PFSK-1 (cell line): ENCODE results near the gene BCAS4.

ENCODE experiments used
- FOXP2 ChIP-seq: optimal IDR thresholded peaks from 2 replicates; pipeline ENCODE3; 2011; ENCODE audit warnings: borderline replicate concordance, control low read depth, inconsistent platforms; ENCODE audit not compliant: insufficient read depth; ENCODE audit errors: extremely low read length, extremely low read depth
- POLR2AphosphoS5 ChIP-seq: IDR thresholded peaks from 2 replicates; pipeline ENCODE4 v1.6.1; 2012; ENCODE audit warnings: low read depth, mild to moderate bottlenecking, control low read depth, low read length, moderate library complexity
- SIN3A ChIP-seq: IDR thresholded peaks from 2 replicates; pipeline ENCODE4 v1.6.1; 2012; ENCODE audit warnings: mild to moderate bottlenecking, low read length, moderate library complexity, borderline replicate concordance; ENCODE audit not compliant: insufficient read depth
- TAF1 ChIP-seq: IDR thresholded peaks from 2 replicates; pipeline ENCODE4 v1.6.1; 2012; ENCODE audit warnings: low read length, control low read depth, borderline replicate concordance; ENCODE audit not compliant: insufficient read depth
- TF ChIP-seq, protein P1 (sequence below), 2 experiments: IDR thresholded peaks; 2 replicates each; pipeline versions ENCODE4 v1.6.1 to v1.8.0; 2011 to 2012; ENCODE audit warnings: low read depth in 2 of 2, low read length in 2 of 2, control low read depth in 1 of 2, inconsistent platforms in 1 of 2, mild to moderate bottlenecking in 1 of 2, moderate library complexity in 1 of 2; ENCODE audit not compliant: insufficient read depth in 1 of 2

BCAS4 gene

DNA sequence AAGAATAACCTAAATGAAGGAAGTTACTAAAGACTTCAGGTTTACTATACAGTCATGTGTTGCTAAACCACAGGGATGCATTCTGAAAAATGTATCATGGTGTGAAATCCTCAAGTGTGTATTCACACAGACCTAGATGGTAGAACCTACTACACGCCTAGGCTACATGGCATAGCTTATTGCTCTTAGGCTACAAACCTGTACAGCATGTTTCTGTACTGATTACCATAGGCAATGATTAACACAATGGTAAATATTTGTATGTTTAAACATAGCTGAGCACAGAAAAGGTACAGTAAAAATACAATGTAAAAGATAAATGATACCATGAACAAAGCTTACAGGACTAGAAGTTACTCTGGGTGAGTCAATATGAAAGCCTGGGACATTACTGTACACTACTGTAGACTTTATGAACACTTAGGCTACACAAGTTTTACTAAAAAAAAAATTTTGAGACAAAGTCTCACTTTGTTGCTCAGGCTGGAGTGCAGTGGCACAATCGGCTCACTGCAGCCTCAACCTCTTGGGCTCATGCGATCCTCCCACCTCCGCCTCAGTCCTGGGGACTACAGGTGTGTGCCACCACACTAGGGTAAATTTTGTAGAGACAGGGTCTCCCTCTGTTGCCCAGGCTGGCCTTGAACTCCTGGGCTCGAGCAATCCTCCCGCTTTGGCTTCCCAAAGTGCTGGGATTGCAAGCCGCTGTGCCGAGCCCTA is 100.4 kb downstream of the BCAS4 start:
- TF ChIP-seq FOXP2: no peak
- TF ChIP-seq TAF1: no peak
- no peak for TF ChIP-seq POLR2AphosphoS5
- TF ChIP-seq, protein P1, sequence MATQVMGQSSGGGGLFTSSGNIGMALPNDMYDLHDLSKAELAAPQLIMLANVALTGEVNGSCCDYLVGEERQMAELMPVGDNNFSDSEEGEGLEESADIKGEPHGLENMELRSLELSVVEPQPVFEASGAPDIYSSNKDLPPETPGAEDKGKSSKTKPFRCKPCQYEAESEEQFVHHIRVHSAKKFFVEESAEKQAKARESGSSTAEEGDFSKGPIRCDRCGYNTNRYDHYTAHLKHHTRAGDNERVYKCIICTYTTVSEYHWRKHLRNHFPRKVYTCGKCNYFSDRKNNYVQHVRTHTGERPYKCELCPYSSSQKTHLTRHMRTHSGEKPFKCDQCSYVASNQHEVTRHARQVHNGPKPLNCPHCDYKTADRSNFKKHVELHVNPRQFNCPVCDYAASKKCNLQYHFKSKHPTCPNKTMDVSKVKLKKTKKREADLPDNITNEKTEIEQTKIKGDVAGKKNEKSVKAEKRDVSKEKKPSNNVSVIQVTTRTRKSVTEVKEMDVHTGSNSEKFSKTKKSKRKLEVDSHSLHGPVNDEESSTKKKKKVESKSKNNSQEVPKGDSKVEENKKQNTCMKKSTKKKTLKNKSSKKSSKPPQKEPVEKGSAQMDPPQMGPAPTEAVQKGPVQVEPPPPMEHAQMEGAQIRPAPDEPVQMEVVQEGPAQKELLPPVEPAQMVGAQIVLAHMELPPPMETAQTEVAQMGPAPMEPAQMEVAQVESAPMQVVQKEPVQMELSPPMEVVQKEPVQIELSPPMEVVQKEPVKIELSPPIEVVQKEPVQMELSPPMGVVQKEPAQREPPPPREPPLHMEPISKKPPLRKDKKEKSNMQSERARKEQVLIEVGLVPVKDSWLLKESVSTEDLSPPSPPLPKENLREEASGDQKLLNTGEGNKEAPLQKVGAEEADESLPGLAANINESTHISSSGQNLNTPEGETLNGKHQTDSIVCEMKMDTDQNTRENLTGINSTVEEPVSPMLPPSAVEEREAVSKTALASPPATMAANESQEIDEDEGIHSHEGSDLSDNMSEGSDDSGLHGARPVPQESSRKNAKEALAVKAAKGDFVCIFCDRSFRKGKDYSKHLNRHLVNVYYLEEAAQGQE (IDR thresholded peaks at IDR 0.05; ENCODE audit: insufficient read depth in 1 of 2, low read depth in 2 of 2, low read length in 2 of 2): no peak
- no peak for TF ChIP-seq SIN3A

GRCh38 chr20:50898475-50898874 is 103.6 kb downstream of the BCAS4 start:
- TF ChIP-seq FOXP2 (no peak), SIN3A (no peak), POLR2AphosphoS5 (no peak), TAF1 (no peak)
- TF ChIP-seq, protein P1 (IDR thresholded peaks at IDR 0.05; ENCODE audit: insufficient read depth in 1 of 2, low read depth in 2 of 2, low read length in 2 of 2): no peak

- TF ChIP-seq, protein P1 (IDR thresholded peaks at IDR 0.05; ENCODE audit: insufficient read depth in 1 of 2, low read depth in 2 of 2, low read length in 2 of 2): no peak
- no peak for TF ChIP-seq POLR2AphosphoS5
- no peak for TF ChIP-seq FOXP2
- no peak for TF ChIP-seq SIN3A
- no peak for TF ChIP-seq TAF1
Measured at GRCh38 chr20:50900261-50900660, 105.4 kb downstream of the BCAS4 start.

DNA sequence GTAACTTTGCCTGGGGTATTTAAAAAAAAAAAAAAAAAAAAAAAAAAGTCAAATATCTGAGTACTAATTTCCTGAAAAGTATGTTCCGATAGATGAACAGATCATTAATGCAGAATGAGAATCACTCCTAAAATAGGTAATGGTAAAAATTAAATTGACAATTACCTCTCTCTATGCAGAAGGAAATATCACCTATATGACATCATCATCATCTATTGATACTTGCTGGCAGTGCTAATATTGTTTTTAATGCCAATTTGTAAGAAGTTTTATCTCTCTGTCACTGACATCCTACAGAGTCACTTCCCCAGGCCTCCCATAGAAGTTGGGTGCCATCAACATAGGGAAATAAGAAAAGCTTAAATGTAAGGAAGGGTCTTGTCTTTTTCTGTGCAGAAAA is 106.4 kb downstream of the BCAS4 start:
- TF ChIP-seq FOXP2: no peak

DNA sequence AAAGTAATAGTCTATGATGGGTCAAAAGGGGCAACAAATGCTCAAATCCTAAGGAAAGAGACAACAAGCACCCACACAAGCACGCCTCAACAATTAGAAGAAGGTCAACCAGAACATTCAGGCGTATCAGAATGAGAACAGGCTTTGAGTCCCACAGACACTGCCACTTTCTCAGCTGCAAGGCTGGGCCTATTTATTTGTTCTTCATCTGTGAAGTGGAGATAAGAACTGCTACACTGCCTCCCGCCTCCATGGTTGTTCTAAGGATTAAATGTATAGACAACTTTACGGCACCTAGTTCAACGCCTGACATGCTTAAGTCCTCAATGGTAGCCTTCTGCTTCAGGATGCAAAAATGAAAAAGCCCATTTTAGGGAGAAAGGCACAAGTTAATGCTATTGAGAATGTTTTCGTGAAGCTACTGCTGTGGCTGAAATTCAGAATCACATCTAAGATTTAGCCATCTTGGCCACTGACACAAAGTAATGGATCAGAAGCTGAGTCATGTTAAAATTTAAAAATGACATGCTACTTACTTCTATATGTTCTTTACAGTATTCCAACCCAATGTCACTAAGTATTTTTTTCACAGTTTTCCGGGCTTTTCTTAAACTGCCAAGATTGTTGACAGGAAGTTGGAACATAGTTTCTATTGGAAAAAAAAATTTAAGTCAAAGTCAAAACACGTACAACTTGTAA is 108.6 kb downstream of the BCAS4 start:
- TF ChIP-seq TAF1: no peak
- TF ChIP-seq, protein P1 (IDR thresholded peaks at IDR 0.05; ENCODE audit: insufficient read depth in 1 of 2, low read depth in 2 of 2, low read length in 2 of 2): no peak
- TF ChIP-seq POLR2AphosphoS5: no peak
- TF ChIP-seq SIN3A: no peak
- no peak for TF ChIP-seq FOXP2
